ENCODE results near the gene SH3BP5. TPM values are rescaled to one million over a fixed set of nuclear protein-coding genes. Genes with fewer than 3 reads are reported as not detected.

Gene SH3BP5
- total and polyA plus RNA-seq, 12 donors: 119 to 1,158 (median 180) TPM

GRCh38 chr3:15276028-15276724 lies 56.2 kb downstream of the SH3BP5 start:
- Histone ChIP-seq H3K4me3 (no peak overlapping the region), H3K9me3 (replicated peaks in 1 of 3) (no peaks in the 10 kb centered on the region), H3K27me3 (no peaks in the 10 kb centered on the region), H3K27ac (peak overlapping the region in 3 of 5 donors; percentile 36 to 94 (median 74)), H3K36me3 (replicated peaks in 1 of 2) (no peaks in the 10 kb centered on the region), H3K4me1 (replicated peaks in 1 of 2) (peaks cover 24 to 76% of the 10 kb centered on the region in 2 donors)
- TF ChIP-seq POLR2A (IDR thresholded peaks at IDR 0.05) (no peak), CTCF (IDR thresholded peaks at IDR 0.05) (no peak)
- intact Hi-C loops (cut with DNase I): no loop called here
- WGBS, 4 donors: 86 to 89% (median 87%) methylated on average over 4 to 11 of the region's 11 CpGs
- peak in 2 of 7 donors; percentile 33 to 51 for DNase-seq

GRCh38 chr3:15273227-15273626 lies 59.2 kb downstream of the SH3BP5 start:
- H3K27me3 ChIP-seq: no peaks in the 10 kb centered on the region
- peak overlapping the region in 4 of 5 donors; percentile 33 to 94 (median 72) for H3K27ac ChIP-seq
- H3K4me3 ChIP-seq: no peak overlapping the region
- DNase-seq: peak in 3 of 7 donors; percentile 16 to 50 (median 21)
- TF ChIP-seq CTCF (IDR thresholded peaks at IDR 0.05) (no peak), POLR2A (IDR thresholded peaks at IDR 0.05) (no peak)
- whole genome bisulfite sequencing, 4 donors: 64 to 76% (median 71%) methylated on average over 5 of the region's 5 CpGs
- H3K9me3 ChIP-seq (replicated peaks in 1 of 3): no peaks in the 10 kb centered on the region
- peaks cover 29 to 79% of the 10 kb centered on the region in 2 donors for H3K4me1 ChIP-seq (replicated peaks in 1 of 2)
- intact Hi-C loops (cut with DNase I): no loop called here
- no peaks in the 10 kb centered on the region for H3K36me3 ChIP-seq (replicated peaks in 1 of 2)

GRCh38 chr3:15272426-15273196 lies 59.8 kb downstream of the SH3BP5 start:
- intact Hi-C loops (cut with DNase I): no loop called here
- no peak overlapping the region for H3K4me3 ChIP-seq
- no peaks in the 10 kb centered on the region for H3K27me3 ChIP-seq
- TF ChIP-seq CTCF (IDR thresholded peaks at IDR 0.05) (no peak), POLR2A (IDR thresholded peaks at IDR 0.05) (no peak)
- DNase-seq: peak in 5 of 7 donors; percentile 31 to 54 (median 45)
- H3K9me3 ChIP-seq (replicated peaks in 1 of 3): no peaks in the 10 kb centered on the region
- peak overlapping the region in 4 of 5 donors; percentile 33 to 94 (median 72) for H3K27ac ChIP-seq
- H3K4me1 ChIP-seq (replicated peaks in 1 of 2): peaks cover 33 to 79% of the 10 kb centered on the region in 2 donors
- H3K36me3 ChIP-seq (replicated peaks in 1 of 2): no peaks in the 10 kb centered on the region
- 44 to 68% (median 50%) methylated on average over 5 to 7 of the region's 7 CpGs for WGBS, 4 donors

GRCh38 chr3:15271785-15272381 lies 60.5 kb downstream of the SH3BP5 start:
- Histone ChIP-seq H3K4me3 (no peak overlapping the region), H3K9me3 (replicated peaks in 1 of 3) (no peaks in the 10 kb centered on the region), H3K4me1 (replicated peaks in 1 of 2) (peaks cover 35 to 76% of the 10 kb centered on the region in 2 donors), H3K27ac (peak overlapping the region in 4 of 5 donors; percentile 33 to 94 (median 72)), H3K36me3 (replicated peaks in 1 of 2) (no peaks in the 10 kb centered on the region), H3K27me3 (no peaks in the 10 kb centered on the region)
- intact Hi-C loops (cut with DNase I): no loop called here
- WGBS, 4 donors: 63 to 81% (median 66%) methylated on average over 12 to 14 of the region's 14 CpGs
- TF ChIP-seq POLR2A (IDR thresholded peaks at IDR 0.05) (no peak), CTCF (IDR thresholded peaks at IDR 0.05) (no peak)
- peak in 6 of 7 donors; percentile 47 to 76 (median 62) for DNase-seq

Data from adrenal gland (tissue), 12 donors.